Inflammatory macrophage treated with lipopolysaccharide for 1 hour (primary cell): ENCODE measurements around the gene KIAA1191.
A peak's percentile ranks its signal among the peaks of the same experiment; 100 is the strongest.

Experiments used
- DNase-seq, 2 donors: peaks; one replicate each; pipeline ENCODE4 v3.0.0-alpha.2; 2020 to 2022

Gene KIAA1191

DNA sequence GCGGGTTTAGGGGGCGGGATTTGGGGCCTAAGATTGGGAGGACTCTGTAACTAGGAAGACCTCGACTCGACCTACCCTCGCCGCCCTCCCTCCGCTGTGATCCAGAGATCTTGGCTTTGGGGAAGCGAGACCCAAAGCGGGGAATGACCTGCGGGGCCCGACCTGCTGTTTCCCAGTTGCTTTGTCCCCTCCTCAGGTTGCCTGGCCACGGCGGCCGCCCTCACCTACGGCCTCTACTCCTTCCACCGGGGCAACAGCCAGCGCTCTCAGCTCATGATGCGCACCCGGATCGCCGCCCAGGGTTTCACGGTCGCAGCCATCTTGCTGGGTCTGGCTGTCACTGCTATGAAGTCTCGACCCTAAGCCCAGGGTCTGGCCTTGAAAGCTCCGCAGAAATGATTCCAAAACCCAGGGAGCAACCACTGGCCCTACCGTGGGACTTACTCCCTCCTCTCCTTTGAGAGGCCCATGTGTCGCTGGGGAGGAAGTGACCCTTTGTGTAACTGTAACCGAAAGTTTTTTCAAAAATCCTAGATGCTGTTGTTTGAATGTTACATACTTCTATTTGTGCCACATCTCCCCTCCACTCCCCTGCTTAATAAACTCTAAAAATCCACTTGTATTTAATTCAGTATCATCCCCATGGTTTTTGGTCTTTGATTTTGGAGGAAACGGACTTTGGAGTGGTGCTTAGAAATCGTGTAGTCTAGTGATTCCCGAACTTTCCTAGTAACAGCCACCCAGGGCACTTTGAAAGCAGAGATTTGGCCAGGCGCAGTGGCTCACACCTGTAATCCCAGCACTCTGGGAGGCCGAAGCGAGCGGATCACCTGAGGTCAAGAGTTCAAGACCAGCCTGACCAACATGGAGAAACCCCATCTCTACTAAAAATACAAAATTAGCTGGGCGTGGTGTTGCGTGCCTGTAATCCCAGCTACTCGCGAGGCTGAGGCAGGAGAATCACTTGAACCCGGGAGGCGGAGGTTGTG is 27.9 kb upstream of the KIAA1191 start:
- peak in 1 of 2 donors; percentile 32 for DNase-seq

DNA sequence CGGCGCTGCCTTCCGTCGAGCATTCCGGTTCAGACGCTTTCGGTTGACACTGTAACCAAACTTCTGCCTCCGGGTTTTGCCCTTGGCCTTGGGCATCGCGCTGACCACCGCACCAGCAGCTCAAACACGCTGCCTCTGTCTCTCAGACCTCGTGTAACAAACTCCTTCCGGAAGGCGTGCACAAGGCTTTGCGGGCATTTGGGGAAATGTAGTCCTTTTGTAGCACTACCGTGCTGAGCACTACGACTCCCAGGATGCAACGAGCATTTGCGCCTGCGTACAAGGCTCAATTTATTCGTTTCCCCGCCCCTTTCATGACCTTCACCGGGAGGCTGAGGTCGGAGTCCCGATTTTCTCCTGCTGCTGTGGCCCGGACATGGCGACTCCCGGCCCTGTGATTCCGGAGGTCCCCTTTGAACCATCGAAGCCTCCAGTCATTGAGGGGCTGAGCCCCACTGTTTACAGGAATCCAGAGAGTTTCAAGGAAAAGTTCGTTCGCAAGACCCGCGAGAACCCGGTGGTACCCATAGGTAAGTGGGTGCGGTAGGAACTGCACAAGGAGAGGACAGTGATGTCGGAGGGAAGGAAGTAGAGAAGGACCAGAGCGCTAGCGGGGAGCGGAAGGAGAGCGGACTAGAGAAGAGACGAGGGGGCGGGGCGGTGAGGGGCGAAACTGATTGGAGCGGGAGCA is 27.0 kb upstream of the KIAA1191 start, which contains the start of the genes HIGD2A and NOP16:
Gene HIGD2A, plus strand, starts transcription at position 308 of the 691 bp plus-strand sequence. Its CDS starts 69 bp downstream, at position 377.
Gene NOP16, minus strand, starts transcription at position 155 of the 691 bp plus-strand sequence. Its CDS starts 59 bp downstream, at position 96.
- DNase-seq = peak; percentile 98 to 99

DNA sequence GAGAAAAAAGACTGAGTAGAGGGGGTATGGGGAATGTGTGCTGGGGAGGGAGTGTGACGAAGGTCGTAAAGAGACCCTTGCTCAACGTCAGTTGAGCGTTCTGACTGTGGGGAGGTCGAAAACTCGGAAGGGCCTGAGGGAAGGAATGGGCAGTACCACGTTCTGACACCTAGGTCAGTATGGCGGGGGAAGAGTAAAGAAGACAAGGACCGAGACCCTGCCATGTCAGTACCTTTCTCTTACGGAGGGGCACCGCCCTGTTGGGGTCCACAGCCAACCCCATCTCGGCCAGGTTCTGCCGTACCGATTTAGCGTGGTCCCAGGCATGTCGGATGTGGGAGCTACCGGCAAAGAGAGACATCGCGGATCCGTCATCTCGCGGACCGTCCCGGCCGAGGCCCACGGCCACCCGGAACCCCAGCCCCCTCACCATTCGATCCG is 26.5 kb upstream of the KIAA1191 start:
- DNase-seq = peak in 1 of 2 donors; percentile 9

DNA sequence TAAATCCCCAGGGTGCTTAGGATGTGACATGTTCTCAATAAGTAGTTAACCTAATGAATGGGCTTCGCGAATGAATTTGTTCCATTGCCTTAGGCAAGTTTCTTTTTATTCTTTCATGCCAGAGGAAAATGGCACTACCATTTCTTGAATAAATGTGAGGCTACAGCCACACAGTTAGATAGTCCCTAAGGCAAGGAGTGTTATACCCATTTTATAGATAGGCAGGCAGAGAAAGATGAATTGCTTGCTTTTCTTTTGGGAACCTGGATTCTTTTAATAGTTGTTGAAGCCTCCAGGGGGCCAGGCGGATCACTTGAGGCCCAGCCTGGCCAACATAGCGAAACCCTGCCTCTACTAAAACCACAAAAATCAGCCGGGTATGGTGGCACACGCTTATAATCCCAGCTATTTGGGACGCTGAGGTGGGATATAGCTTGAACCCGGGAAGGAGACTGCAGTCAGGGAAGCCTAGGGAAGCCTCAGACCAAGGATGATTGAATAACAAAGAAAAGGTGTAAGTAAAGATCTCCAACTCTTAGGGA is 25.9 kb upstream of the KIAA1191 start:
- no peak for DNase-seq

DNA sequence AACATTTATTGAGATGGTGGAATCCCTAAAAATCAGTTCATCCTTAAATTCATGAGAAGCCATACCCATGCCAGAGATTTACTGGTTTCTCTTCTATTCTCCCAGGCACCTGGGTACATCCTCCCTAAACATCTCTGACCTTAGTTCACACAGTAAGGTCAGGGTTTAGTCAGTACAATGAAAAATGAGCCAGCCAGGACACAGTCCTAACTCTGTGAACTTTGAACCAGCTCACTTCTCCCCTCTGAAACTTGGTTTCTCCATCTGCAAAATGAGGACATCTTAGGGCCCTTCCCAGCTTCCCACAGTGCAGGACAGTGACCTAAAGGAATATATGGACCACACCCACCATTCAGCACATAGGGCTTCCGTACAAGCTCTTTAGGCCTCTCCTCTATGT is 24.9 kb upstream of the KIAA1191 start:
- DNase-seq = no peak

DNA sequence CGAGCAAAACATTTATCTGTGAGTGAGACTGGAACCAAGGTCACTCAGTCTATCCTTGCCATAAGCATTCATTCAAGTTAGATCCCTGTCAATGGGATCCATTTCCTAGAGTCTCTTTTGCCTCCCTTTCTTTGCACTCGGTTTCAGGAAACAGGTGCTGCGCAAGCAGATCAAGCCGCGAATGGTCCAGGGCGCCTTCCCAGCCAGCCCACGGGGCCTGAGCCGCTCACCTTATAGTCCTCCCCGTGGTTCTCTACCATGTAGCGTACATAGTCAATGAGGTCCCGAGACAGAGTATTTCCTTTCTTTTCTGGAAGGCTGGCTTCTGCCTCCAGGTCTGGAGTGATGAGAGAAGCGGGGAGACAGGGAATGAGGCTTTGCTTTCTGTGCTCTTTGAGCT is 23.4 kb upstream of the KIAA1191 start:
- DNase-seq = no peak

DNA sequence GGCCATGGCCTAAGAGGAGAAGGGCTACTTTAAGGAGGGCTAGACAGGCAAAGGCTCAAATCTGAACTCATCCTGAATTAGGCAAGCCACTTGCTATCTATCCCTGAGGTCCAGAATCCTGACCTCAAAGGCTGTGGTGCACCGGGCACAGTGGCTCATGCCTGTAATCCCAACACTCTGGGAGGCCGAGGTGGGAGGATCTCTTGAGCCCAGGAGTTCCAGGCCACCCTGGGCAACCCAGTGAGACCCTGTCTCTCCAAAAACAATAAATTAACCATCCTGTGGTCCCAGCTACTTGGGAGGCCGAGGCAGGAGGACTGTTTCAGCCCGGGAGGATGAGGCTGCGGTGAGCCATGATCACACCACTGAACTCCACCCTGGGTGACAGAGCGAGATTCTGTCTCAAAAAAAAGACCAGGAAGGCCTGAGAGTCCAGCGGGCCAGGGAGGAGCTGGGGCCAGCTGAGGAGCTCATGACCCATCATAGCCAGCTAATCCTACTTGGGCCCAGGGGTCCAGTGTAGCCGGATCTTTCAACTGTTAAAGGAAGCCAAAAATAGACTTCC is 22.9 kb upstream of the KIAA1191 start:
- DNase-seq = no peak

DNA sequence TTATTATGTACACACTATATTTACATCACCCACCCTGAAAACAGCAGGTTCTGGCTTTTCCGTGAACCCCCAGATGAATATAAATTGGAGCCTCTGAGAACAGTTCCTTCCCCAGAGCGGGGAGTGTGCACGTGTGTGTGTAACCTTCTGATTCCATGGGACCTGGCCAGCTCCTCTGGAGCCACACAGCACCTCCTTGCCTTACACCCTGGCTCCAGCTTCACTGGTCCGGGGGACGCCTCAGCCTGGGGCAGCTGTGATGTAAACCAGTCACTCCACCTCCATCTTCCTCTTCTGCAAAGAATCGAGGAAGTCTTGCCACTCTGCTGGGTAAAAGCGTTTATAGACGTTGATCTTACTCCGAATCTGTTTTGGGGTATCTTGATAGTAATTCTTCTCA is 22.4 kb upstream of the KIAA1191 start:
- DNase-seq = no peak

DNA sequence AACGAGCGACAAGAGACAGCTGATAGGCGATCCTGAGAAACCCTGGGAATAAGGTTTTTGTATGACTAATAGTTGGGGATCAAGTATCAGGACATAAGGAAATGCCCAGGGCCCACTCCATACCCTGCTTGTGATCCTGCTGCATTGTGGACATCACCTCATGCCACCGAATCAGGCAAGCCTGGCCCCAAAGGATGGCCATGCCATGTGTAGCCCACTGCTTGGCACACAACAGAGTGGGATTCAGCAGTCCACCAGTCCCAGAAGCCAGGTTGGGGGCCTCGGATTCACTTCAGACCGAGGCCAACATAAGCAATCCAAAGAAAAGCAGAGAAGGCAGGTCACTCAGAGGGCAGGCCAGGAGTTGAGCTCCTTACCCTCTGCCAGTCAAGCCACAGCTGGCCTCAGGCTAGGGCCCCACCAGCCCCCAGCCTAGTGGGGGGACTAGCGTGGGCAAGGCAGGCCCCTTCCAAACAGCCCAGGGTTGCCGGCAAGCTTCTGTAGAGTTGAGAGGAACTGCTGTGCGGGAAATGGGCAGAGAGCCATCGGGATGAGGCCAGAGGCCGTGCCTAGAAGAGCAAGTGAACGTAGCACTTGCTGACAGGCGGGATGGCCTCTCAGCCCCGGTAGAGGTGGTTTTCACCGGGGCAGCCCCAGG is 21.8 kb upstream of the KIAA1191 start:
- no peak for DNase-seq

DNA sequence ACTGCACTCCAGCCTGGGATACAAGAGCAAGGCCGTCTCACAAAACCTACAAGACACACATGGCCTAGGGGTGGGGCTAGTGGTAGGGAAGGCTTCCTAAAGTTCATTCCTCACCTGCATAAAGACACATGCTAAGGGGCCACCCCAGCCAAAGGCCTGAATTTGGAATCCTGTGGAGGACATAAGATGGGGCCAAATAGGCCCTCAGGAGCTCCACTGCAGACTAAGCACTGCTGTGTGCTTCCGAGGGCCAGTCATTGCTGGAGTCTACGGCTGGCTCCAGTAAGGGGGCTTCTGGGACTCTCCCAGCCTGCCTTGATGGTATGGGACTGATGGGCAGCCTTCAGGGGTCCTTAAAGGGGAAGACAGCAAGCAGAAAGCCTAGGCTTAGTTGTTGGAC is 21.2 kb upstream of the KIAA1191 start:
- no peak for DNase-seq

DNA sequence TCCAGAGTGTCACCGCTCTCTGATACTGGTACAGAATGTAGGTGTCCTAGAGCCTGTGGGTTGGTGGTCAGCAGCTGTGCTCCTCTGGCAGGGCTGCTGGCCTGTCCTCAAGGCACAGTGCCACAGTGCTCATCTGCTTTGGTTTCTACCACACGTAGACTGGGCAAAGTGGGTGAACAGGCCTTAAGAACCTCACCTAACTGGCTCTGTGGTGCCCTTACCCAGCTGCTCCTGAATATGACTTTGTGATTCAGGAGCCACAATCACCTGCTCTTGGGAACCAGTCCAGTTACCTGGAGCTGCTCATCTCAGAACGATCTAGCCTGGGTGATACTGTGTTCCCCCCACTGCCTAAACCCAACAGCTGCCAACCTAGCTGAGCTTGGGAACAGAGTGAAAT is 20.4 kb upstream of the KIAA1191 start:
- no peak for DNase-seq

DNA sequence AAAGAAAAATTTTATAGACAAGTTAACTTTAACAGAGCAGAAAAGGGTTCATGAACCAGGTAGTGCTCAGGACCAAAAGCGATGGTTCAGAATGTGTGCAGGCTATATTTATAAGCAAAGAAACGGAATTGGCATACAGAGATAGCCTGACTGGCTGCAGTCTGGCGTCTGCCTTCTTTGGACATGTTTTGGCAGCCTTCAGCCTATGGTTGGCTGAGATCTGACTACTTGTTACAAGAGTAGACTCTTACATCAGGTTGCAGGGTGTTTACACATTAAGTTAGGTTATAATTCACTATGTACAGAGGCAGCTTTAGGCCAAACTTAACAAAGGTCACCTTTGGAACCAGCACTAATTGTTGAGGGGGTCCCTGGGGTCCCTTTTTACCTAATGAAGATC is 19.9 kb upstream of the KIAA1191 start:
- no peak for DNase-seq

DNA sequence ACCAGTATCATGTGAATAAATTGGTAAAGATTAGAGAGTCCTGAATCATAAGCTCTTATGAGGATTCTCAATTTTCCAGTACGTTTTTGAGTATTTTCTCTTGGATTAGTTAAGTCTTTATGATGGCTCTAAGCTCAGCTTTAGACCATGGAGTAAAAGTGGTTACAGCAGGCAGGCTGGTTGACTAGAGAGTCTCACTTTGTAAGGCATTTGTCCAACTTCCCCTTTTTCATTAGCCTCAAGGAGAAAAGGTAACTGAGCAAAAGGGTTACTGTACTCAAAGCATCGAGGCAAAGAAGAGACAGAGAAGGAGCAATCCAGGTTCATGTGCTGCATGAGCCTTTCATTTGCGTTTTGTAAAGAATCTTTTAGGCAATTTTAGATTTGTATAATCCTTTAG is 18.3 kb upstream of the KIAA1191 start:
- DNase-seq = no peak

DNA sequence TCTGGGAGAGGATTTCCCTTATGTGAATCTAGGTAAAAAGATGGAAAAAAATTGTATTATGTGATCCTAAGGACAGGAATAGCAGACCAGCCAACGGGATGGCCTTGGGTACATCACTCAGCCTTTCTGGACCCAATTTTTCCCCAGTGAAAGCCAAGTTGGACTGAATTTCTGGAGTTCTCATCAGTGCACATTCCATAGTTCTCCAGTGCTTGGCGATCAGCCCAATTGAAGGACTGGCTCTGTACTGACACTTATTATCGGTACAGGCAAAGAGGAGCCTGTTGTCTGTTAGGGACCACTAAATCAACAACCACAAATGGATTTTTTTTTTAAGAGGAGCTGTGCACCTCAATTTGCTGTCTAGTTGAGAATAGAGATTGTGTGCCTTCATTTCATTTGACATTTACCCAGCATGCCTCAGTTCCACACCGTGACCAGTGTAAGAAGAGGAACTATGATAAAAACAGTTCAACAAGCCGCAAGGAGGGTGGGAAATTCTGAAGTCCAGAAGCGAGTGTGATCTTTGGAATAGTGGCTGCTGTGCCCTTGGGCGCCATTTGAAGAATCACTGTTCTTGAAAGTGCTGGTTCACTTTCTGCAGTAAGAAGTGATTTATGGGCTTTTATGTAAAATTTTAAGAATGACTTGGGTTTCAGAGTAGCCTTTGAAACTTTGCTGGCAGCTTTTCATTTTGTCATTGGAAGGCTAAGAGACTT is 11.7 kb upstream of the KIAA1191 start:
- peak in 1 of 2 donors; percentile 8 for DNase-seq

DNA sequence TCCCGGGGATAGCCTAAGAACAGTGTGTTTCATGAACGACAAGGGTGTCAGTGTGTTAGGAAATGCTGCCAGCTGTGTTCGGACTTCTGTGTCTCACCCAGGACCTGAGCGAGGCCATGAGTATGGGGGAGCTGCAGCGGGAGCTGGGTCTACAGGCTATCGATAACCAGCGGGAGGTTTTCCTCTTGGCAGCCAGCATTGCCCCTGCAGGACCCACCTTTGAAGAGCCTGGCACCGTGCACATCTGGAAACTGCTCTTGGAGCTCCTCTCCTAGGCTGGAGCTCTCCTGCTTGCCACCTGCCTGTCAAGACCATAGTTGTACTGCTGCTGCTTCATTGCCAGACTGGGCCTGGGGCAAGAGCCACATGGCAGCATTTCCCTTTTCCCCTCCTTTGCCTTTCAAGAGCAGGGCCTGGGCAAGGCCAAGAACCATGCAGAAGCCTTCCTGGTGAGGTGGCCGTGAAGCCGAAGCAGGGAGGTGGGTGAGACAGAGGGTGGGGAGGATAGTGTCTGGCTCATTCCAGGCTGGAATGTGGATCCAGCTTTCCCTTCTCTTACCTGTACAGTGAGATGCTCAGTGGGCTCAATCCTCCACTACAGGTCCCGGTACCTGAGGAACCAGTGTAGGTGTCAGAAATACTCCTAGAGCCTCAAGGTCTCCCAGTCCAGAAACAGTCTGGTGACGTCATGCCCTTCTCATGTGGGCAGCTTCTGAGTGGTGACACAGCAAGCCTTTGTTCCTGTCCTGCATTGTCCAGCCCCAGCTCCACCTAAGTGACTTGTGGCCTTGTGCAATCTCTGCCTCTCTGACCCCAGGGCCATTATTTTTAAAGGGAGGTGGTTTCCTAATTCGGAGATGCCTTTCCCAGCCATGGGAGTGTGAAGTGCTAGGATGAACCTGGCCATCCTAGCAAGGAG is 10.3 kb upstream of the KIAA1191 start:
- DNase-seq = peak; percentile 12 to 59

DNA sequence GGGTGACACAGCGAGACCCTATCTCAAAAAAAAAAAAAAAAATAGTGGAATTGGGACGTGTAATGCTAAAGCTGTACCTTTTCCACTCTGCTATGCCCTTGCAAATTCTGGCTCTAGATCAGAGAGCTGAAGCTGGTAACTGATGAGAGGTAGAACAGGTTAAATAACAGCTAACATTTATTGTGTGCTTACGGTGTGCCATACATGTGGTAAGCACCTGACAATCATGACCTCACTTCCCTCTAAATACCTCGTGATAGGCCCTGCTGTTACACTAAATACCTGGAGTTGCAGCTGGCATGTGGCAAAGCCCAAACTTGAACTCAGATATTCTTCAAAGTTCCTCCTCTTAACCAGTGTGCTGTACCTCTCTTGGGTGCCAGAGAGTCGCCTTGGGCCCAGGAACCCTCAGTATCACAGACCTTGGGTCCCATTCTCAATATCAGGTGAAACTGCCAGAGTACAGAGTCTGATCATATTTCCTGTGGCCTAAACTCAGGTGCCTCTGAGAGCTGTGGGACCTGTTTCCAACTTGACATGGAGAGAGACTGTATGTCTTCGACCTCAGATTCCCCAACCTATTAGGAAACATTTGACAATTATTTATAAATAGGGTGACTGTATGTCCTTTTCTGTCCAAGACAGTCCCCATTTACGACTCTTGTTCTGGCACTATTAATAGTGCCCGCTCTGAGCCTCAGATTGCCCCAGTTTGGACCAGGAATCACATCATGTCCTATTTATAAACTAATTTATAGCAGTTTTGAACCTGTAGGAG is 8.6 kb upstream of the KIAA1191 start:
- DNase-seq = no peak

DNA sequence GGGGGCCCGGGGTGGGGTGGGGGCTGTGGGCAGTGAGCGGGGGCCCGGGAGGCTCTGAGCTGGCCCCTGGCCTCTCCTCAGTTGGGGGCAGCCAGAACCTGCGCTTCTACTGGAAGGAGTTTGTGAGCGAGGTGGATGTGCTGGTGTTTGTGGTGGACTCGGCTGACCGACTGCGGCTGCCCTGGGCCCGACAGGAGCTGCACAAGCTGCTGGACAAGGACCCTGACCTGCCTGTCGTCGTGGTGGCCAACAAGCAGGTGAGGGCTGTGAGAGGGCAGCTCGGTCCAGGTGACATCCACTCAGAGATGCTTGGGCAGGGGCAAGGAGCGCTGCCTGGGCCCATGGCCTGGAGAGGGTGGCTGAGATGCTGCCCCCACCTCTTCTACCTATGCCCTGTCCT is 7.2 kb upstream of the KIAA1191 start:
- DNase-seq = no peak

DNA sequence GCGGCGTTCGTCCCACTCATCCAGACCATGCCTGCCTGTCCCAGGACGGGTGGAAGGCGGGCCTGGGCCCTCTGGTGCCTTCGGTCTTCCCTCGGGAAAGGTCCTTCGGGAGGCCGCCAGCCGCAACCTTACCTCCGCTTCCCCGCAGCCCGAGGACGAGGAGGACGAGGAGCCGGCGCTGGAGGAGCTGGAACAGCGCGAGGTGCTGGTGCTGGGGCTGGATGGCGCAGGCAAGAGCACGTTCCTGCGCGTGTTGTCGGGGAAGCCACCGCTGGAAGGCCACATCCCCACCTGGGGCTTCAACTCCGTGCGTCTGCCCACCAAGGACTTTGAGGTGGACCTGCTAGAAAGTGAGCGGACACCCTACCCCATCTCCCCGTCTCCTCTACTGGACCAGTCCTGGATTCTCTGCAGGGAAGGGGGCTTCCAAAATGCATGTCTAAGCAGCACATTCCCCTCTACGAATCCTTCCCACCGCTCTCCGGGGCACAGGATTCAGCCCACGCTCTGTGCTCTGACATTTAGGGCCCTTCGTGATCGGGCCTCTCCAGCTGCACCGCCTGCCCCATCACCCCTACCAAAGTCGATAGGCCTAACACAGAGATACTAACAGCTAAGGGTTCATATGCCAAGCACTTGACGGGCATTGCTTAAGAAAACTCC is 4.8 kb upstream of the KIAA1191 start:
- DNase-seq = no peak
